Stimulated activated CD4-positive, alpha-beta T cell treated with anti-CD3 and anti-CD28 coated beads, TNF-alpha, amount 100 ng/mL, for 48 hours (primary cell): ENCODE data around the gene UNC93B1.
"Not testable (repeated sequence)": the region's sequence is repeated elsewhere in the genome, so short reads cannot be mapped to it uniquely, and the experiment has no call there.

Source experiments
- DNase-seq, 3 donors: peaks; one replicate each; pipeline ENCODE4 v3.0.0-alpha.2; 2020; ENCODE audit warnings: low read depth in 3 of 3

Gene UNC93B1

GRCh38 chr11:68009391-68010089 lies 5.6 kb upstream of the UNC93B1 start:
- no peak for DNase-seq

DNA sequence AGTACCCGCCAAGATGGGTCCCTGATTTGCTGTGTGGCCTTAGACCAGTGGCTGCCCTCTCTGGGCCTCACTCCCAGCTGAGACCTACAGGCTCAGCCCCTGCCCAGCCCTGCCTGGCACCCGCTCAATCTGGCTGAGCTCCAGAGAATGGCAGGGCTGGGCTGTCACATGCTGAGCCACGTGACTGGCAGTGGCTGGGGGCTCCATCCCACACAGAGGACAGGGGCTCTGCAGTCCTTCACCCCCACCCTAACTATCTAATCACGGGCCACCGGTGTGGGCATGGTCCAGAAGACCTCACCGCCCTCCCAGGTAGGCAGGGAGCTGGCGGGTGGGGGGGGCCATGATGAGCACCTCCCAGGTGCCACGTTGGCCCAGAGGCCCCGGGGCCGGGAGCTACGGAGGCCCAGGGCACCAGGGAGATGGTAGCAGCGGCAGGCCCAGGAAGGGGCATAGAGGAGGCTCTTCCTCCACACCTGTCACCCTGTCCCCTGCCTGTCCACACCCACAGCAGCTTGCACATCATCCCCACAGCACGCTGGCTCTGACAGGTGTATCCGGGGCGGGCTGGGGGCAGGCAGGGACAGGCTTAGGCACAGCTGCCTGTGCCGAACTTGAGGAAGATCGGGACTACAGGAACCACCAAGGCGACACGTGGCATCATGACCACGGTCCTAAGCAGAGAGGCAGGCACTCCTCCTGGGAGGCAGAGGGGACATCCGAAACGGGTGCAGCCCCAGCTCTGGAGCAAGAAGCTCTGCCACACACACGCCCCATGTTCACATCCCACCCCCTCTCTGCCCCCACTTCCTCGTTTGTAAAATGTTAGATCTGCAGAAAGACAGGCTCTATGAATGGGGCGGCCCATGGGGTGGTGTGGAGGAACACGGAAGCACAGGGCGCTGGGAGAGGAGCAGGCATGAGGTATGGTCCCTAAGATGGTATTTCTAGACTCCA lies 4.8 kb upstream of the UNC93B1 start:
- DNase-seq: no peak

DNA sequence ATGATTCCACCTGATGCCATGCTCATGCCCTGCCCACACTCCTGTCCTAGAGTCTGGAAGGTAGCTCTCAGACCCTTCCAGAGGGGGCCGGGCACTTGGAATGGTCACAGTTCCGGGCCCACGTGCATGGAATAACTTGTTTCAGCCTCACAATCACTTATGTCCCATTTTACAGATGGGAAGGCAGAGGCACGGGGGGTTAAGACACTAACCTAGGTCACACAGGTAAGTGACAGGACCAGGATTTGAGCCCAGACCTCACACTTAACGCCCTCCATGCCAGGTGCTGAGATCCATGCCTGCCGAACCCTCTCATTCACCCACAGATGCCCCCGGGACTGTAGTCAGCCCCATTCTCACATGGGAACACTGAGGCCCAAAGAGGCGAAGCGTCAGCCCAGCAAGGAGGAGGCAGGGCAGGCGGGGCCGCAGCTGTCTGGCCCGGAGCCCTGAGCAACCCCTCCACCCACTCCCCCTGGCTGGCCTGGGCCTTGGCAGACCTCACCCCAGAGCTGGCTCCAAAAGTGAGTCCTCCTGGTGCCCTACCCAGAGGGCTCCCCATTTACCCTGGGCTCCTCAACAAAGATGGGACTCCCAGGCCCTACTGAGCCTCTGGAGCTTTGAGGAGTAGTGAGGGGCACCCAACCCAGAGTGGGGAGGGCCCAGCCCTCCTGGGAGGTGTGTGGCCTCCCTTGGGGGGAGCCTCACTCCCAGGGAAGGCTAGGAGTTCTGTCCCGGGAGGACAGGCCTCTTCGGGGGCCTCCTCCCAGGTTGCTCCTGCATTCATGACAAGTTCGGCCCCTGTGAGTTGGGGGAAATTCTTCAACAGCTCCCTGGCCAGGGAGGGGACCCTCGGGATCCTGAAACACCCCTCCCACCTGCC lies 3.8 kb upstream of the UNC93B1 start:
- DNase-seq: no peak

DNA sequence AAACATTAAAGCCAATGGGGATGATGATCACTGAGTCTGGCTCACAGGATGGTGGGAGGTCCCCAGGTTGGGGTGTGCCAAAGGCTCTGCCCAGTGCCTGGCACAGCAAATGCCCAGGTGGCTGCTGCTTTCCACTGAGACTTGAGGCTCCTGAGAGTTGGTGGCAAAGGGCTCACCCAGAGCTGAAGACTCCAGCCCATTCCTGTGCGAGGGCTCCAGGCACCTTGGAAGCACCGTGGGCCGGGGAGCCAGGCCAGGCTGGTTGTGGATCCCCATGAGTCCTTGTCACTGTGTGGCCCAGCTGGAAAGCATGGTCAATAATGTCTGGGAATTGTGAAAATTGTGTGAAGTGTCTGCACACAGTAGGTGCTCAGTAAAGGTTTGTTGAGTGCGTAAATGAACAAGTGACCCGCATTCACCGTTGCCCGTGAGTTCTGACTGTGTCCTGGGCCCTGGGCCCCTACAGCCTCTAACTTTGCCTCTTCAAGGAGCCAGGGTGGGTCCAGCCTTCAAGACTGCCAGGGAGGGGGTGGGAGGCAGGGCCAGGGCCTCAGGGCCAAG lies 2.8 kb upstream of the UNC93B1 start:
- no peak for DNase-seq

GRCh38 chr11:68004551-68005335 lies 846 bp upstream of the UNC93B1 start:
- DNase-seq: no peak

DNA sequence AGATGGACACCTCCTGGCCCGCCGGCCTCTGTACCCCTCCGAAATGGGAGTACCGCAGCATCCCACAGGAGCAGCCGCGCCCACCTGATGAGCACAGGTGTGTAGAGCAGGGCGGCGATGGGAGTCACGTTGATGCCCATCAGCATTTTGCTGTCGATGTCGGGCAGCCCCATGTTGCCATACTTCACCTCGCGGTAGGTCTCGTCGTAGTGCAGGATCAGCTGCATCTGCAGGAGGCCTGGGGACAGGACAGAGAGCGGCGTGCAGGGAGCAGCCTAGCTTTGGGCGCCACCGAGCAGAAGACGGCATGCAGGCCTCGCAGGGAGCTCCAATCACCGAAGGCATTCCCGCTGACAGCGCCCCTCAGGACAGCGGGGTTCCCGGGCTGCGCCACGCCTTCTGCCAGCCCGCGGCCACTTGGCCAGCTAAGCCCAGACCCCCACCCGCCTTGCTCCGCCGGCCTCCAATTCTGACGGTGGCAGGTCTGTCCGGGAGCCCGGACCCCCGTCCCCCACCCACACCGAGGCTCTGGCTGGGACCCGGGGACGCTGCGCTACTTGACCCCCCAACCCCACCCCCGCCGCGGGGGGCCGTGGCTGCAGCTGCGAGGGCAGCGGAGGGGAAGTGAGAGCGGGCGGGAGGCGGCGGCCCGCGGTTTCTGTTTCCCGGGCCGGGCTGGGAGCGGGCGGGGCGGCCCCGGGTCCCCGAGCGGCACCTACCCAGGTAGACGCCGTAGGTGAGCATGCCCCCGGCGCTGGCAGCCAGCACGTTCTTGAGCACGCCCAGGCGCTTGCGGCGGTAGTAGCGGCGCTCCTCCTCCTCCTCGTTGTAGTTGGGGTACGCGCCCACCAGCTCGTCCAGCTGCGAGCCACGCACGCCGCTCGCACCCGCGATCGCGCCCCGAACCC lies 705 bp downstream of the UNC93B1 start:
- DNase-seq: peak in 1 of 3 donors; percentile 46

GRCh38 chr11:68002575-68002937 lies 1.3 kb downstream of the UNC93B1 start:
- DNase-seq: no peak

DNA sequence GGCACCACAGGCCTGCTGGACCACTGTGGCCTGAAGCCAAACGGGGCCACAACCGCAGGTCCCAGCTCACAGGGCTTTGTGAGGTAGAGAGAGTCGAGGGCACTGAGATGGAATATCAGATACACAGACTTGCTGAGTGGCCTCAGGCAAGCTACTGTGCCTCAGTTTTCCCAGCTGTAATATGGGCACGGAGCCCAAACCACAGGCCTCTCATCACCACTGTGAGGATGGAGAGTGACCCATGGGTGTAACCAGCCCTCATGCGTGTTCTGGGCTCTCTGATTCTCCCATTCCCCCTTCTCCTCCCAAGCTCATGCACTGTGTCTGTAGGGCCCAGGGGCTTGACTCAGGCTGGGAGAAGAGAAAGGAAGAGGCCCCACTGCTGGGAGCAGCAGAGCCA lies 4.2 kb downstream of the UNC93B1 start:
- DNase-seq: no peak

DNA sequence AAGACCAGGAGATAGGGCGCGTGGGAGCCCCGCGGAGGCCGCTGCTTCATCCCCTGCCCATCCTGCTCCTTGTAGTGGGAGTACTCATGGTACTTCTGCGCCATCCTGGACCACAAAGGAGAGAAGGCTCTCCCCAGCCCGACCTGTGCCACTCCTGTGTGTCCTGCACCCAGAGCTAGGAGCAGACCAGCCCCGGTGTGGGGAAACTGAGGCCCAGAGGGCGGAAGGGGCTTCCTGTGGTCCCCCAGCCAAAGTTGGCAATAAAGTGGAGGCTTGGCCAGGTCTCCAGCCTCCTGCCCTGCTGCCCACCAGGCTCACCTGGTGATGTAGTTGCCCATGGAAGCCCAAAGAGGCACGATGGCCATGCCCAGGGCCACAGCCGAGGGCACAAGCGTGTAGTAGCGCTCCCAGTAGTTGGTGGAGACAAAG lies 4.7 kb downstream of the UNC93B1 start:
- no peak for DNase-seq

GRCh38 chr11:67998150-67999045 lies 5.5 kb downstream of the UNC93B1 start:
- no peak for DNase-seq

DNA sequence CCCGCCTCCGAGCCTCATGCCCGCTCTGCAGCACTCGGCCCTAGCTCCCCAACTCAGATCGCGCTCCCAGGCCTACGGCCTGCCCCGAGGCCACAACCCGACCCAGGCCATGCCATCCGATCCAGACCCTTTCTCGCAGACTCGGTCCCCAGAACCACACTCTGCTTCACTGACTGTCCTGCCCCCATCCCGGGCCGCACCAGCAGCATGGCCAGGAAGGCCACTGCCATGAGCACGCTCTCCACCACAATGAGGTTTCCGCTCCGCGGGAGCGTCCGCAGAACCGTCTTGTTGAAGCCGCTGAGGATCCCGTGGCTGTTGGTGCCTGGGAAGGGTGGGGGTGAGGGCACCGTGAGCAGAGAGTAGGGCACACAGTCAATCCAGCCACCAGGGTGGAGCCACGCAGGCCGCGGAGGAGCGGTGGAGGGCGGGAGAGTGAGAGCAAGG lies 6.4 kb downstream of the UNC93B1 start:
- no peak for DNase-seq

GRCh38 chr11:67996622-67997474 lies 7.0 kb downstream of the UNC93B1 start:
- peak in 1 of 3 donors; percentile 34 for DNase-seq

GRCh38 chr11:67996051-67996450 lies 7.8 kb downstream of the UNC93B1 start:
- no peak for DNase-seq

DNA sequence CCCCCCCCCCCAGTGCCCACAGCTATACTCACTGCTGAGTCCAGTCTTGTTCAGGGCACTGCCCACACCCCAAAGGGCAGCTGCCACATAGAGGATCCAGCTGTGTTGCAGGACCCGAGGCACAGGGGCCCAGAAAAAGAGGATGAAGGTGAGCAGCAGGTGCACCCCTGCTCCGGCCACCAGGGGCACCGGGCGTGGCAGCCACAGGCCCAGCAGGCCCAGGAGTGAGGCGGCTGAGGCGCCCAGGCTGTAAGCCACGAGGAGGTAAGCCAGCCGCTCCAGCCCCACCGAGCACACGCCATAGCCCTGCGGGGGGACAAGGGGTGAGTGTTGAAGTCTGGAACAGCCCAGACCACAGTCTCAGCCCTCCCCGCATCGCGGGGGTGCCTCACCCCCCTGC lies 8.3 kb downstream of the UNC93B1 start:
- DNase-seq: not testable (repeated sequence)

DNA sequence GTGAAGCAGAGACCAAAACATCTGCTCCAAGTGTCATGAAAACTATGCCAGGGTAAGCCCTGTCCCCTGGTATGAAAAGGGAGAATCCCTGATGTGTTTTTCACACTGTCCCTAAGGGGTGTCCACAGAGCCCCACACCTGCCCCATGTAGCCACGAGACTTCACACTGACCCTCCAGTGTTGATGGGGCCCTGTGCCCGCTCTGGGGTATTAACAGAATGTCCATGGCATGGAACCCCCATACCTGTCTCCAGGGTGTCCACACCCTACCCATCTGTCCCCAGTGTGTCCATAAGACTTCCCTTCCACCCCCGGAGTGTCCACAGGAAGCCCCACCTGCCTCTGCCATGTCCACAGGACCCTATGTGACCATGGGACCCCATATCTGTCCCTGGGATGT lies 8.8 kb downstream of the UNC93B1 start:
- not testable (repeated sequence) for DNase-seq

DNA sequence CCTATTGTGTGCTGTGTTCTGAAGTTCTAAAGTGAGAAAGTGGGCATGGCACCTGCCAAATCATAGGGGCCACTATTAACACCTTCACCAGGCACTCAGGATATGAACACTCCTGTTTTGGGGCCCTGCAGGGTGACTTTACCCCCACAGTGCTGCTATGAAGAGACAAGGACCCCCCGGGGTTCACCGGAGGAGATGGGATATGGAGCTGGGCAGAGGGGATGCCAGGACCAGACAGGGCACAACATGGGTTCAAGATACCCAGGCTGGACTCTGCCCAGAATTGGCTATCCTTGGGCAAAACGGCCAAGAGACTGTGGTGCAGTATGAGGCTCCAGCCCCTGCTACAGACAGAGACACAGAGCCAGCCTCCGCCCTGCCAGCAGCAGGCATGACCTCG lies 9.5 kb downstream of the UNC93B1 start:
- not testable (repeated sequence) for DNase-seq

GRCh38 chr11:67993821-67994220 lies 10.1 kb downstream of the UNC93B1 start:
- peak in 1 of 3 donors; percentile 16 for DNase-seq
